Small intestine (tissue), 7 donors: ENCODE results near the gene TMPRSS5. TPM values are rescaled to one million over a fixed set of nuclear protein-coding genes. Genes with fewer than 3 reads are reported as not detected.
A peak's percentile ranks its signal among the peaks of the same experiment; 100 is the strongest.
"Not testable (repeated sequence)": the region's sequence is repeated elsewhere in the genome, so short reads cannot be mapped to it uniquely, and the experiment has no call there.

Experiments
- DNase-seq, 2 donors: peaks; one replicate each; pipeline versions ENCODE4 v3.0.0 to v3.0.0-alpha.2; 2013
- FAIRE-seq: peaks from 2 replicates; lab custom pipeline; 2012; peaks lifted over from hg19 to GRCh38; lab: Jason Lieb, UNC
- H3K27ac ChIP-seq, 3 donors: one replicate each; pipeline ENCODE4 v1.5.1; 2013; ENCODE audit warnings: low read length in 2 of 3, mild to moderate bottlenecking in 2 of 3, control low read depth in 1 of 3, inconsistent platforms in 1 of 3, low read depth in 1 of 3, moderate library complexity in 1 of 3
- H3K27me3 ChIP-seq, 3 donors: one replicate each; pipeline ENCODE4 v1.6.1; 2013; ENCODE audit warnings: low read length in 3 of 3, inconsistent platforms in 1 of 3; ENCODE audit not compliant: control insufficient read depth in 3 of 3, insufficient read depth in 3 of 3
- H3K36me3 ChIP-seq, 3 donors: one replicate each; pipeline ENCODE4 v1.6.1; 2013; ENCODE audit warnings: low read length in 3 of 3, inconsistent platforms in 1 of 3, low read depth in 1 of 3, mild to moderate bottlenecking in 1 of 3, moderate library complexity in 1 of 3; ENCODE audit not compliant: control insufficient read depth in 3 of 3, insufficient read depth in 2 of 3
- H3K4me1 ChIP-seq, 3 donors: one replicate each; pipeline ENCODE4 v1.6.1; 2013; ENCODE audit warnings: low read length in 2 of 3, inconsistent platforms in 1 of 3, low read depth in 1 of 3, mild to moderate bottlenecking in 1 of 3, moderate library complexity in 1 of 3; ENCODE audit not compliant: control insufficient read depth in 3 of 3, insufficient read depth in 2 of 3
- H3K4me3 ChIP-seq, 3 donors: one replicate each; pipeline ENCODE4 v1.5.1; 2013; ENCODE audit warnings: low read length in 3 of 3, control low read depth in 1 of 3, inconsistent platforms in 1 of 3, low read depth in 1 of 3, mild to moderate bottlenecking in 1 of 3, moderate library complexity in 1 of 3
- H3K9me3 ChIP-seq, 2 donors: one replicate each; pipeline ENCODE4 v1.6.1; 2013; ENCODE audit warnings: low read depth in 1 of 2, low read length in 1 of 2; ENCODE audit not compliant: control insufficient read depth in 2 of 2, insufficient read depth in 1 of 2
- WGBS, 3 donors: extraction: QIAGEN DNeasy Blood & Tissue Kit; methylation state at CpG; one replicate each; pipeline ENCODE4 v1.1.7; 2013; 5-methylcytosine and 5-hydroxymethylcytosine counted together
- polyA plus RNA-seq, 4 donors: library from polyadenylated mRNA; stranded (reverse) in 3 of 4; unstranded in 1 of 4; fragments of 200-250 nt in 3 of 4; fragments of 120-200 nt in 1 of 4; gene quantifications; one replicate each; pipeline versions ENCODE4 v1.2.1 to v1.2.3, GENCODE V29; 2013
- donor health status: healthy with polysubstance abuse.
- donor health status: control.
- donor health status: control.
- donor health status: Bipolar disorder and iron deficiency.
- donor health status: healthy.

TMPRSS5 gene
- polyA plus RNA-seq, 4 donors = 0.37 to 1.1 (median 0.42) TPM

DNA sequence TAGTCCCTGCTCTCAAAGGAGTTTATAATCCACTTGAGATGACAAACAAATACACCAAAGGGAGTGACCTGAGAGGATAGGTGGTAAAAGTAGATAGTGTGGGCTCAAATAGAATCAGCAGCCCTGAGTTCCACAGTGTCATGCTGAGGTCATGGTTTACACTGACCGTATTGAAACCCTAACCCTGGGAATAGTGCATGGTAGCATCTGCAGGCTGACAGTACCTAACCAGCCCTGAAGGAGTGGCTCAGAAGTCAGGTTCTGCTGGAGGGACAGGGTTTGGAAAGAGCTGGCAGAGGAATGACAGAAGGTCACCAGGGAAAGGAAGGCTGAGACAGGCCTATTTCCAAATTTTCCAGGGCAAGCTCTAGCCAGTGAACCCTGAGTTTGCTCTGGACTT is 9.2 kb upstream of the TMPRSS5 start:
- FAIRE-seq = no peak
- WGBS, 3 donors = 88 to 100% (median 91%) methylated on average over 1 of the region's 1 CpG
- Histone ChIP-seq H3K27me3 (no peaks in the 10 kb centered on the region), H3K4me3 (no peak overlapping the region), H3K9me3 (peaks cover 0 to 6% of the 10 kb centered on the region in 2 donors), H3K4me1 (no peaks in the 10 kb centered on the region), H3K27ac (no peak overlapping the region), H3K36me3 (peaks cover 0 to 2% (median 0%) of the 10 kb centered on the region in 3 donors)
- DNase-seq = no peak

DNA sequence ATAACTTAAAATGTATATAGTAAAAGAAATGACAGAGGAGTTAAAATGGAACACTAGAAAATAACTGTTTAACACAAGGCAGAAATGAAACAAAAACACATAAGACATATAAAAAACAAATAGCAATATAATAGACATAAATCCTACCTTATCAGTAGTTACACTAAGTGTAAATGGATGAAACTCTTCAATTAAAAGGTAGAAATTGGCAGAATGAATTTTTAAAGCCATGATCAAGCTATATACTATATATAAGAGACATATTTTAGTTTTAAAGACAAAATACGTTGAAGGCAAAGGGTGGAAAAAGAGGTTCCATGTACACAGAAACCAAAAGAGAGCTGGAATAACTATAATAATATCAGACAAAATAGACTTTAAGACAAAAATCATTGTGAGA is 4.9 kb upstream of the TMPRSS5 start:
- Histone ChIP-seq H3K4me3 (no peak overlapping the region), H3K4me1 (no peaks in the 10 kb centered on the region), H3K27ac (no peak overlapping the region), H3K9me3 (peaks cover 1 to 6% of the 10 kb centered on the region in 2 donors), H3K36me3 (peaks cover 0 to 2% (median 0%) of the 10 kb centered on the region in 3 donors), H3K27me3 (no peaks in the 10 kb centered on the region)
- no peak for DNase-seq
- peak; percentile 51 for FAIRE-seq
- WGBS, 3 donors = 93 to 97% (median 94%) methylated on average over 1 of the region's 1 CpG

DNA sequence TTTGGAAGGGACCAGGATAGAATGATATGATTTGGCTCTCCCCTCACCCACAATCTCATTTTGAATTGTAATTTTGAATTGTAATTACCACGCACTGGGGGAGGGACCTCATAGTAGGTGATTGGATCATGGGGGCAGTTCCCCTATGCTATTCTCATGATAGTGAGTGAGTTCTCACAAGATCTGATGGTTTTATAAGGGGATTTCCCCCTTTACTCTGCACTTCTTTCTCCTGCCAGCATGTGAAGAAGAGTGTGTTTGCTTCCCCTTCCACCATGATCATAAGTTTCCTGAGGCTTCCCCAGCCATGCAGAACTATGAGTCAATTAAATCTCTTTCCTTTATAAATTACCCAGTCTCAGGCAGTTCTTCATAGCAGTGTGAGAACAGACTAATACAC is 2.6 kb downstream of the TMPRSS5 start:
- not testable (repeated sequence) for FAIRE-seq, H3K9me3 ChIP-seq, H3K27ac ChIP-seq, DNase-seq, H3K36me3 ChIP-seq, H3K4me1 ChIP-seq, H3K27me3 ChIP-seq, H3K4me3 ChIP-seq
- WGBS, 3 donors = 95 to 100% (median 100%) methylated on average over 1 of the region's 1 CpG

DNA sequence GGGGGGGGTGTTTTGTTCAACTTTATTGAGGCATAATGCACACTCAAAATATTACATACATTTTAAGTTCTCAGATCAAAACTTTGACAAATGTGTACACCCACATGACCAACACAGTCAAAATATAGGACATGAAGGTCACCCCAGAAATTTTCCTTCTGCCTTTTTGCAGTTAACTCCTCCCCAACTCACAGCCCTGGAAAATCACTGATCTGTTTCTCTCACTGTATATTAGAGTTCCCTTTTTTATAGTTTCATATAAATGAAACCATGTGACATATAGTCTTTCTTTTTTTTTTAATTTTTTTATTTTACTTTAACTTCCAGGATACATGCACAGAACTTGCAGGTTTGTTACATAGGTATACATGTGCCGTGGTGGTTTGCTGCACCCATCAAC is 4.6 kb downstream of the TMPRSS5 start:
- DNase-seq = no peak
- Histone ChIP-seq H3K4me3 (no peak overlapping the region), H3K9me3 (no peaks in the 10 kb centered on the region), H3K27ac (no peak overlapping the region), H3K36me3 (no peaks in the 10 kb centered on the region), H3K4me1 (no peaks in the 10 kb centered on the region), H3K27me3 (no peaks in the 10 kb centered on the region)
- WGBS, 3 donors = 90 to 100% (median 100%) methylated on average over 1 of the region's 1 CpG
- no peak for FAIRE-seq

DNA sequence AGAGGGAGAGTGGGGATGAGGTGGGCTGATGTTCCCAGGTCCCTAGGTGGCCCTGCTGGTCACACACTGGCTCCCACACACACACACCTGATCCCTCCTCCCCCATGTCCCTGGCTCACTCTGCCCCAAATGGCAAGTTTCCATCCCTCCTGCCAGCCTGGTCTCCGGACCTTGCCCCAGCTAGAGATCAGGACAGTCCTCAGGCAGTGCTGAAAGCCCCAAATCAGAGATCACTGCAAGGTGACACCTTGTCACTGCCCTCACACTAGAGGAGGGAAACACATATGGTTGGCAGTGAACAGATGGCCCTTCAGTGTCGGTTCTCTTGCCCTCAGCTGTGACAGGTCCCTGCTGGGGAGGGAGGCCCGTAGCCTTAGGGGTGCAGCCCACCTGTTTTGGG is 7.6 kb downstream of the TMPRSS5 start:
- Histone ChIP-seq H3K4me1 (no peaks in the 10 kb centered on the region), H3K36me3 (no peaks in the 10 kb centered on the region), H3K27me3 (no peaks in the 10 kb centered on the region), H3K4me3 (no peak overlapping the region), H3K27ac (no peak overlapping the region), H3K9me3 (no peaks in the 10 kb centered on the region)
- WGBS, 3 donors = 50 to 60% (median 53%) methylated on average over 3 of the region's 3 CpGs
- FAIRE-seq (no peak), DNase-seq (no peak)

DNA sequence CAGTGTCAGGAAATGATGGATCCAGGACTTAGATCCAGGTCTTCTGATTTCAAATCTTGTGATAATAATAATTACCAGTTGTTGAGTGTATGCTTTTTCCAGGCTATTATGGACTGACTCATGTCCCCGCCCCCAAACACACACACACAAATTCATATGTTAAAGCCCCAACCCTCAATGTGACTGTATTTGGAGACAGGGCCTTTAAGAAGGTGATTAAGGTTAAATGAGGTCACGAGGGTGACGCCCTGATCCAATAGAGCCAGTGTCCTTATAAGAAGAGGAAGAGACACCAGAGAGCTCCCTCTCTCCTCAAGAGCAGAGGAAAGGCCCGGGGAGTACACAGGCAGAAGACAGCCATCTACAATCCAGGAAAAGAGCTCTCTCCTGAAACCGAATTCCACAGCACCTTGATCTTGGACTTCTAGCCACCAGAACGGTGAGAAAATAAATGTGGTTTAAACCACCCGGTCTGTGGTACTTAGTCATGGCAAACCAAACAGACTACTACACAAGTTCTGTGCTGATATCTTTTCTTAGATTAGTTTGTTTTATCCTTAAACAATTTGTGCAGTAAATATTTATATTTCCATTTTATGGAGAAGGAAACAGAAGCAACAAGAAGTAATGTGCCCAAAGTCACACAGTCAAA is 8.2 kb downstream of the TMPRSS5 start:
- Histone ChIP-seq H3K4me1 (no peaks in the 10 kb centered on the region), H3K36me3 (no peaks in the 10 kb centered on the region), H3K27me3 (no peaks in the 10 kb centered on the region), H3K27ac (no peak overlapping the region), H3K4me3 (no peak overlapping the region), H3K9me3 (no peaks in the 10 kb centered on the region)
- FAIRE-seq (no peak), DNase-seq (no peak)
- 71 to 79% (median 75%) methylated on average over 7 of the region's 7 CpGs for WGBS, 3 donors

DNA sequence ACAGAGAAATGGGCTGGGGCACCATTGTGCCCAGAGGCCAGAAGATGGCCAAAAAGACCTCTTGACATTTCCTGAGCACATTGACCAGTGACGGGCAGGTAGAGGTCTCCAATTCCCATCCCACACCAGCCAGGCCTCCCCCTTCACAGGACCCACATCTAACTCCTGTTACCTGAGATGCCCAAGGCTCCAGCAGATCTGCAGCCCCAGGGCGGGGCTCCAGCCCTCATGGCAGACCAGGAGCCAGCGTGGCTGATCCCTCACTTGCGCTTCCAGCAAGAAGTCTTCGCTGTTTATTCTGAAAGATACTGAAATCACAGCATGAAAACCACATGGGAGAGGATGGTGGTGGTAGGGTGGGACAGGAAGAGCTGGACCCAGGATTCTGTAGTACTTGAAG is 9.0 kb downstream of the TMPRSS5 start:
- 92 to 95% (median 94%) methylated on average over 5 of the region's 5 CpGs for whole genome bisulfite sequencing, 3 donors
- Histone ChIP-seq H3K27ac (no peak overlapping the region), H3K27me3 (no peaks in the 10 kb centered on the region), H3K9me3 (no peaks in the 10 kb centered on the region), H3K36me3 (no peaks in the 10 kb centered on the region), H3K4me1 (no peaks in the 10 kb centered on the region), H3K4me3 (no peak overlapping the region)
- DNase-seq = no peak
- FAIRE-seq = no peak

DNA sequence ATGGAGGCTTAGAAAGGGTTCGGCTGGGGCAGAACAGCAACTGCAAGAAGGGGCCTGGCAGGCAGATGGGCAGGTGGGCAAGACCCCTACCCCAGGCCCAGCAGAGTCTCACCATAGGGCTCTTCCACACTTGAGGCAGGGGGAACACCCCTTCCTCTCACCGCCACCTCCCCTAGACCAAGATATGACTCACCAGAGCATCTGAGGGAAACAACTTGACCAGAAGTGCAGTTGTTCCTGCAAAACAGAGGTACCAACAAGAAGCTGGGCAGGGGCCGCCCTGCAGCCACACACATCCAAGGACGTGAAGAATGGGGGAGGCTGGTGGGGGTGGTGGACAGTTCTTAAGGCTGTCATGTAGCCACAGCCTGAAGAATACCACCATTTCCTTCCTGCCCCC is 10.9 kb downstream of the TMPRSS5 start:
- 83 to 94% (median 86%) methylated on average over 4 of the region's 4 CpGs for WGBS, 3 donors
- no peaks in the 10 kb centered on the region for H3K9me3 ChIP-seq

DNA sequence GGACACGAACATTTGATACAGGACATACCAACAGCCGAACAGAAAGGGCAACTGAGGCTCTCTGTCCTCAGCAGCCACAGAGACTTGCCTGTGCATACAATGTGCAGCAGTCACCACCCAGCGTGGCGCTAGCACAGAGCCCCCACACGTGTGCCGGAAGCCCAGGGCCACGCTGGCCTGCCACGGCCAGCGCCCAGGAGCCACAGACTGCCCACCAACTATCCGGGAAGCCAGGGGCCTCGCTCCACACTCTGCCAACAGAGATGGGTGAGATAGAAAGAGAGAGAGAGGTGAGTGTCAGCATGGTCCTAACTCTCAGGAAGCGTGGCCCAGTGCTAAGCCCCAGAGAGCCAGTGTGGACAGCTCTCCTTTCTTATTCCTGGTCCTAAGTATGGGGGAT is 11.7 kb downstream of the TMPRSS5 start:
- WGBS, 3 donors = 92 to 96% (median 95%) methylated on average over 12 of the region's 12 CpGs
- H3K9me3 ChIP-seq = no peaks in the 10 kb centered on the region
- peaks cover 0 to 12% (median 2%) of the 10 kb centered on the region in 3 donors for H3K4me1 ChIP-seq
- no peak overlapping the region for H3K27ac ChIP-seq
- DNase-seq (no peak), FAIRE-seq (no peak)
- H3K36me3 ChIP-seq = no peaks in the 10 kb centered on the region
- H3K27me3 ChIP-seq = no peaks in the 10 kb centered on the region
- no peak overlapping the region for H3K4me3 ChIP-seq

More for the DNA sequence above, 10.9 kb downstream of the TMPRSS5 start:
- no peak overlapping the region for H3K27ac ChIP-seq
- H3K27me3 ChIP-seq = no peaks in the 10 kb centered on the region
- DNase-seq (no peak), FAIRE-seq (no peak)
- H3K4me3 ChIP-seq = no peak overlapping the region
- H3K36me3 ChIP-seq = no peaks in the 10 kb centered on the region
- peaks cover 0 to 10% (median 2%) of the 10 kb centered on the region in 3 donors for H3K4me1 ChIP-seq
